ENCODE results near the gene RRP36.
A peak's percentile ranks its signal among the peaks of the same experiment; 100 is the strongest.
"Not testable (repeated sequence)": the region's sequence is repeated elsewhere in the genome, so short reads cannot be mapped to it uniquely, and the experiment has no call there.

Gene RRP36

GRCh38 chr6:43021270-43022047 is at the start of gene RRP36:
RRP36 (plus strand) TSS chr6:43021623; CDS start chr6:43021655, 32 bp downstream.
- DNase-seq (ENCODE audit: low read depth), result peak; percentile 59

- DNase-seq (ENCODE audit: low read depth), result no peak
Measured at GRCh38 chr6:42971746-42972327, 49.6 kb upstream of the RRP36 start.

- DNase-seq (ENCODE audit: low read depth), result no peak
Measured at GRCh38 chr6:42973926-42974325, 47.5 kb upstream of the RRP36 start.

- no peak for DNase-seq (ENCODE audit: low read depth)
Measured at GRCh38 chr6:42974919-42975505, 46.4 kb upstream of the RRP36 start.

- DNase-seq (ENCODE audit: low read depth), result no peak
Measured at GRCh38 chr6:42978487-42978838, 43.0 kb upstream of the RRP36 start.

- peak; percentile 80 for DNase-seq (ENCODE audit: low read depth)
Measured at GRCh38 chr6:42978839-42979522, 42.4 kb upstream of the RRP36 start, which contains the start of gene PEX6. PEX6 (minus strand) TSS chr6:42979181; CDS start chr6:42979150, 31 bp downstream.

- no peak for DNase-seq (ENCODE audit: low read depth)
Measured at GRCh38 chr6:42979523-42980177, 41.8 kb upstream of the RRP36 start.

GRCh38 chr6:42981836-42982235 is 39.6 kb upstream of the RRP36 start:
- DNase-seq (ENCODE audit: low read depth), result no peak

- peak; percentile 95 for DNase-seq (ENCODE audit: low read depth)
Measured at GRCh38 chr6:42984001-42984923, 37.2 kb upstream of the RRP36 start, which contains the start of gene PPP2R5D. PPP2R5D (plus strand) TSS chr6:42984570; CDS start chr6:42984678, 108 bp downstream.

- no peak for DNase-seq (ENCODE audit: low read depth)
Measured at GRCh38 chr6:42984924-42985475, 36.4 kb upstream of the RRP36 start.

GRCh38 chr6:42987533-42988451 is 33.6 kb upstream of the RRP36 start:
- no peak for DNase-seq (ENCODE audit: low read depth)

GRCh38 chr6:42988486-42989020 is 32.9 kb upstream of the RRP36 start:
- DNase-seq (ENCODE audit: low read depth), result no peak

- no peak for DNase-seq (ENCODE audit: low read depth)
Measured at GRCh38 chr6:42989923-42990322, 31.5 kb upstream of the RRP36 start.

- no peak for DNase-seq (ENCODE audit: low read depth)
Measured at GRCh38 chr6:42993445-42993844, 28.0 kb upstream of the RRP36 start.

GRCh38 chr6:42996513-42996912 is 24.9 kb upstream of the RRP36 start:
- DNase-seq (ENCODE audit: low read depth), result no peak

- DNase-seq (ENCODE audit: low read depth), result not testable (repeated sequence)
Measured at GRCh38 chr6:42998205-42998604, 23.2 kb upstream of the RRP36 start.

GRCh38 chr6:43001843-43002242 is 19.6 kb upstream of the RRP36 start:
- no peak for DNase-seq (ENCODE audit: low read depth)

- DNase-seq (ENCODE audit: low read depth), result no peak
Measured at GRCh38 chr6:43005844-43006243, 15.6 kb upstream of the RRP36 start.

GRCh38 chr6:43006251-43006650 is 15.2 kb upstream of the RRP36 start:
- DNase-seq (ENCODE audit: low read depth), result no peak
